ENCODE data around the gene TMEM213.

- TF ChIP-seq CTCF (conservative IDR thresholded peaks at IDR 0.05 in 1 of 2, IDR thresholded peaks at IDR 0.05 in 1 of 2; ENCODE audit: extremely low read depth in 1 of 2, insufficient read depth in 1 of 2, low read depth in 1 of 2, low read length in 2 of 2) (no peak), EZH2 (IDR thresholded peaks at IDR 0.05; ENCODE audit: borderline replicate concordance, low read length) (no peak)
Observed at GRCh38 chr7:138837627-138838026, 39.8 kb downstream of the TMEM213 start.
